HCT116 (cell line): ENCODE data around the gene AIM2. TPM values are rescaled to one million over a fixed set of nuclear protein-coding genes. Genes with fewer than 3 reads are reported as not detected.

Experiments used
- ELF1 ChIP-seq: IDR thresholded peaks from 2 replicates; pipeline ENCODE4 v1.6.1; 2012; ENCODE audit warnings: low read depth, borderline replicate concordance
- EZH2phosphoT487 ChIP-seq: fragments of 200-600 bp; IDR thresholded peaks from 2 replicates; pipeline ENCODE4 v1.6.1; 2018; ENCODE audit warnings: antibody characterized with exemption, borderline replicate concordance
- SIN3A ChIP-seq: IDR thresholded peaks from 2 replicates; pipeline ENCODE4 v1.6.1; 2012; ENCODE audit warnings: low read depth
- TCF7L2 ChIP-seq: IDR thresholded peaks from 2 replicates; pipeline ENCODE4 v1.7.0; 2011; ENCODE audit warnings: borderline replicate concordance, inconsistent platforms; ENCODE audit not compliant: insufficient read depth, insufficient read length; ENCODE audit errors: extremely low read depth
- ZFX ChIP-seq: fragments of 450-650 bp; IDR thresholded peaks from 2 replicates; pipeline ENCODE4 v1.6.1; 2017
- total RNA-seq: library from RNA; stranded (reverse); gene quantifications from one replicate; pipeline ENCODE4 v1.2.1, GENCODE V29; 2021; ENCODE audit not compliant: unreplicated experiment
- TF ChIP-seq, protein P1 (sequence below): IDR thresholded peaks from 2 replicates; pipeline ENCODE4 v1.6.1; 2011; ENCODE audit warnings: mild to moderate bottlenecking, low read length, moderate library complexity; ENCODE audit not compliant: insufficient replicate concordance; ENCODE audit errors: extremely low read depth
- TF ChIP-seq, protein P2 (sequence below): IDR thresholded peaks from 2 replicates; pipeline ENCODE4 v1.6.1; 2012; ENCODE audit warnings: low read depth

AIM2 gene
- total RNA-seq, 1 experiment from 2014 or later, result not detected

DNA sequence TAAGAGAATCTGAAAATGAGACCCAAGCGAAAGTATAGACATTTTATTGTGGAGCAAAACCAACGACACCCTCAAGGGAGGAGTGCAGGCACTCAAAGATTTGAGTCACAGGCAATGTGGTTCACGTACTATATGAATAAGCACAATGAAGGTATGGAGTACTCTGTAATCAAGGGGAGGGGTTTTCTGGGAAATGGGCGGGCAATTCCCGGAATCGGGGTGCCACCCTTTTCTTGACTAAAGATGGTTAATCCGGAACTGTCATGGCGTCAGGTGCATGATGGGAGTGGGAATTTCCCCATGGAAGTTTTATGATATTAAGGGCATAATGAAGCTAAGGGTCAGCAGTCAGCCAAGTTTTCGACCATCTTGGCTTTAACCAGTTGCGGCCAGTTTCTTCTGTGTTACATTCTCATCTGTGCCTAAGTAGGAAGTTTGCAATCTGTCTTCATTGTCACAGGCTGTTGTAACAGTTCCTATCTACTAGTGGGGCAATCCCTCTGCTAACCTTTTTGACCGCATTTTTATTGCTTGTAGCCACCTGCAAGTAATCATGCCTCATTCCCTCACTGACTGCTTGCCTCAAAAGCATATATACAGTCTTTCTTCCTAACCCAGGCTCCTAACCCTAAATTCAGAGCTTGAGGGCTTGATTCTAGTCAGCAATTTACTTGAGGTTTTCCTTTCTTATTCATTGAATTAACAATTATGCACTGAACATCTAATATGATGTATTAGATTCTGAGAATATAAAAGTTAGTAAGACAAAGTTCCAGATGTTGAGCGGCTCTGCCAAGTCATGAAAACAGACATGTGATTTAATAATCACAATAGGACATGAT, 775 bp upstream of the AIM2 start (continued):
- TF ChIP-seq ELF1 (no peak), SIN3A (no peak), ZFX (no peak), TCF7L2 (no peak), EZH2phosphoT487 (no peak)
- TF ChIP-seq, protein P1, sequence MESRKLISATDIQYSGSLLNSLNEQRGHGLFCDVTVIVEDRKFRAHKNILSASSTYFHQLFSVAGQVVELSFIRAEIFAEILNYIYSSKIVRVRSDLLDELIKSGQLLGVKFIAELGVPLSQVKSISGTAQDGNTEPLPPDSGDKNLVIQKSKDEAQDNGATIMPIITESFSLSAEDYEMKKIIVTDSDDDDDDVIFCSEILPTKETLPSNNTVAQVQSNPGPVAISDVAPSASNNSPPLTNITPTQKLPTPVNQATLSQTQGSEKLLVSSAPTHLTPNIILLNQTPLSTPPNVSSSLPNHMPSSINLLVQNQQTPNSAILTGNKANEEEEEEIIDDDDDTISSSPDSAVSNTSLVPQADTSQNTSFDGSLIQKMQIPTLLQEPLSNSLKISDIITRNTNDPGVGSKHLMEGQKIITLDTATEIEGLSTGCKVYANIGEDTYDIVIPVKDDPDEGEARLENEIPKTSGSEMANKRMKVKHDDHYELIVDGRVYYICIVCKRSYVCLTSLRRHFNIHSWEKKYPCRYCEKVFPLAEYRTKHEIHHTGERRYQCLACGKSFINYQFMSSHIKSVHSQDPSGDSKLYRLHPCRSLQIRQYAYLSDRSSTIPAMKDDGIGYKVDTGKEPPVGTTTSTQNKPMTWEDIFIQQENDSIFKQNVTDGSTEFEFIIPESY, result no peak
- TF ChIP-seq, protein P2, sequence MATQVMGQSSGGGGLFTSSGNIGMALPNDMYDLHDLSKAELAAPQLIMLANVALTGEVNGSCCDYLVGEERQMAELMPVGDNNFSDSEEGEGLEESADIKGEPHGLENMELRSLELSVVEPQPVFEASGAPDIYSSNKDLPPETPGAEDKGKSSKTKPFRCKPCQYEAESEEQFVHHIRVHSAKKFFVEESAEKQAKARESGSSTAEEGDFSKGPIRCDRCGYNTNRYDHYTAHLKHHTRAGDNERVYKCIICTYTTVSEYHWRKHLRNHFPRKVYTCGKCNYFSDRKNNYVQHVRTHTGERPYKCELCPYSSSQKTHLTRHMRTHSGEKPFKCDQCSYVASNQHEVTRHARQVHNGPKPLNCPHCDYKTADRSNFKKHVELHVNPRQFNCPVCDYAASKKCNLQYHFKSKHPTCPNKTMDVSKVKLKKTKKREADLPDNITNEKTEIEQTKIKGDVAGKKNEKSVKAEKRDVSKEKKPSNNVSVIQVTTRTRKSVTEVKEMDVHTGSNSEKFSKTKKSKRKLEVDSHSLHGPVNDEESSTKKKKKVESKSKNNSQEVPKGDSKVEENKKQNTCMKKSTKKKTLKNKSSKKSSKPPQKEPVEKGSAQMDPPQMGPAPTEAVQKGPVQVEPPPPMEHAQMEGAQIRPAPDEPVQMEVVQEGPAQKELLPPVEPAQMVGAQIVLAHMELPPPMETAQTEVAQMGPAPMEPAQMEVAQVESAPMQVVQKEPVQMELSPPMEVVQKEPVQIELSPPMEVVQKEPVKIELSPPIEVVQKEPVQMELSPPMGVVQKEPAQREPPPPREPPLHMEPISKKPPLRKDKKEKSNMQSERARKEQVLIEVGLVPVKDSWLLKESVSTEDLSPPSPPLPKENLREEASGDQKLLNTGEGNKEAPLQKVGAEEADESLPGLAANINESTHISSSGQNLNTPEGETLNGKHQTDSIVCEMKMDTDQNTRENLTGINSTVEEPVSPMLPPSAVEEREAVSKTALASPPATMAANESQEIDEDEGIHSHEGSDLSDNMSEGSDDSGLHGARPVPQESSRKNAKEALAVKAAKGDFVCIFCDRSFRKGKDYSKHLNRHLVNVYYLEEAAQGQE, result no peak
- TF ChIP-seq, all 23 proteins: peak for 0
